Trophoblast cell (in vitro differentiated cells and primary cell): ENCODE results near the gene ELOVL2.
"Not testable (repeated sequence)": the region's sequence is repeated elsewhere in the genome, so short reads cannot be mapped to it uniquely, and the experiment has no call there.

Experiments used
- DNase-seq, 2 donors: peaks; one replicate each; pipeline ENCODE4 v3.0.0-alpha.2; 2016
- H2AFZ ChIP-seq: 2 replicates; pipeline ENCODE4 v1.6.1; 2013; ENCODE audit warnings: low read length, moderate library complexity, mild to moderate bottlenecking; ENCODE audit not compliant: insufficient read depth, poor library complexity
- H2AK5ac ChIP-seq: 2 replicates; pipeline ENCODE4 v1.6.1; 2013; ENCODE audit warnings: mild to moderate bottlenecking, low read length
- H2BK120ac ChIP-seq: 2 replicates; pipeline ENCODE4 v1.6.1; 2013; ENCODE audit warnings: low read length, mild to moderate bottlenecking, moderate library complexity; ENCODE audit not compliant: insufficient read depth, poor library complexity
- H2BK12ac ChIP-seq: 2 replicates; pipeline ENCODE4 v1.6.1; 2013; ENCODE audit warnings: mild to moderate bottlenecking, low read length, moderate library complexity
- H2BK5ac ChIP-seq: 2 replicates; pipeline ENCODE4 v1.6.1; 2013; ENCODE audit warnings: low read length, low read depth, moderate library complexity, mild to moderate bottlenecking; ENCODE audit not compliant: poor library complexity
- H3K14ac ChIP-seq: 2 replicates; pipeline ENCODE4 v1.6.1; 2013; ENCODE audit warnings: mild to moderate bottlenecking, low read length
- H3K18ac ChIP-seq: 2 replicates; pipeline ENCODE4 v1.6.1; 2013; ENCODE audit warnings: mild to moderate bottlenecking, low read length
- H3K23ac ChIP-seq: 2 replicates; pipeline ENCODE4 v1.6.1; 2013; ENCODE audit warnings: low read length
- H3K27ac ChIP-seq: 2 replicates; pipeline ENCODE4 v1.5.1; 2013; ENCODE audit warnings: low read depth, mild to moderate bottlenecking, inconsistent platforms, low read length, moderate library complexity
- H3K27me3 ChIP-seq: 2 replicates; pipeline ENCODE4 v1.6.1; 2013; ENCODE audit warnings: inconsistent platforms, mild to moderate bottlenecking, low read length, moderate library complexity; ENCODE audit not compliant: insufficient read depth
- H3K36me3 ChIP-seq, 2 experiments: 1 replicate in 1 of 2; 2 replicates in 1 of 2; pipeline ENCODE4 v1.6.1; 2013; ENCODE audit warnings: low read length in 2 of 2, mild to moderate bottlenecking in 2 of 2, moderate library complexity in 1 of 2; ENCODE audit not compliant: insufficient read depth in 2 of 2, control insufficient read depth in 1 of 2
- H3K4ac ChIP-seq: 2 replicates; pipeline ENCODE4 v1.6.1; 2013; ENCODE audit warnings: low read depth, mild to moderate bottlenecking, low read length, moderate library complexity
- H3K4me1 ChIP-seq, 2 experiments: 1 replicate in 1 of 2; 2 replicates in 1 of 2; pipeline ENCODE4 v1.6.1; 2013; ENCODE audit warnings: low read length in 2 of 2, mild to moderate bottlenecking in 2 of 2, moderate library complexity in 1 of 2; ENCODE audit not compliant: insufficient read depth in 2 of 2, control insufficient read depth in 1 of 2
- H3K4me2 ChIP-seq: 2 replicates; pipeline ENCODE4 v1.6.1; 2013; ENCODE audit warnings: inconsistent platforms, mild to moderate bottlenecking, low read length, moderate library complexity
- H3K4me3 ChIP-seq: 2 replicates; pipeline ENCODE4 v1.5.1; 2013; ENCODE audit warnings: mild to moderate bottlenecking, low read depth, low read length, inconsistent platforms
- H3K79me1 ChIP-seq: one replicate; pipeline ENCODE4 v1.6.1; 2013; ENCODE audit warnings: low read length
- H3K79me2 ChIP-seq: 2 replicates; pipeline ENCODE4 v1.6.1; 2013; ENCODE audit warnings: low read length, mild to moderate bottlenecking; ENCODE audit not compliant: control insufficient read depth, insufficient read depth, poor library complexity
- H3K9ac ChIP-seq: 2 replicates; pipeline ENCODE4 v1.6.1; 2013; ENCODE audit warnings: mild to moderate bottlenecking, low read length
- H3K9me3 ChIP-seq: 2 replicates; pipeline ENCODE4 v1.6.1; 2013; ENCODE audit warnings: low read depth, mild to moderate bottlenecking, control low read depth, inconsistent platforms, low read length; ENCODE audit not compliant: insufficient read depth
- H4K12ac ChIP-seq: 2 replicates; pipeline ENCODE4 v1.6.1; 2013; ENCODE audit warnings: low read depth, mild to moderate bottlenecking, low read length, moderate library complexity
- H4K8ac ChIP-seq: 2 replicates; pipeline ENCODE4 v1.6.1; 2013; ENCODE audit warnings: low read depth, mild to moderate bottlenecking, low read length, moderate library complexity
- H4K91ac ChIP-seq: one replicate; pipeline ENCODE4 v1.6.1; 2013; ENCODE audit warnings: low read depth, mild to moderate bottlenecking, low read length, moderate library complexity
- WGBS: extraction: QIAGEN DNeasy Blood & Tissue Kit; methylation state at CpG from one replicate; pipeline ENCODE4 v1.1.7; 2013; ENCODE audit warnings: missing lambda C conversion rate; ENCODE audit not compliant: insufficient read length, insufficient coverage; ENCODE audit errors: extremely low coverage; 5-methylcytosine and 5-hydroxymethylcytosine counted together

Gene ELOVL2

DNA sequence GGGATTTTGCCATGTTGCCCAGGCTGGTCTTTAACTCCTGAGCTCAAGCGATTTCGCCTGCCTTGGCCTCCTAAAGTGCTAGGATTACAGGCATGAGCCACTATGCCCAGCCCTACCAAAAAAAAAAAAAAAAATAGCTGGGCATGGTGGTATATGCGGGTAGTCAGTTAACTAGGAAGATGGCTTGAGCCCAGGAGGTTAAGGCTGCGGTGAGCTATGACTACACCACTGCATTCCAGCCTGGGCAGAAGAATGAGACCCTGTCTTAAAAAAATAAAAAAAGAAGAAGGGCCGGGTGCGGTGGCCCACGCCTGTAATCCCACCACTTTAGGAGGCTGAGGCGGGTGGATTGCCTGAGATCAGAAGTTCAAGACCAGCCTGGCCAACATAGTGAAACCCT is 50.2 kb downstream of the ELOVL2 start:
- Histone ChIP-seq H4K12ac (no peak overlapping the region), H3K4me1 (no peaks in the 10 kb centered on the region), H3K4me2 (no peak overlapping the region), H4K91ac (no peak overlapping the region), H2BK12ac (no peak overlapping the region), H2AFZ (no peak overlapping the region), H3K9ac (no peak overlapping the region), H3K36me3 (no peaks in the 10 kb centered on the region), H3K79me1 (no peaks in the 10 kb centered on the region), H3K4me3 (no peak overlapping the region), H3K9me3 (no peaks in the 10 kb centered on the region), H2BK5ac (no peak overlapping the region), H4K8ac (no peak overlapping the region), H3K14ac (no peak overlapping the region), H2BK120ac (no peak overlapping the region), H3K4ac (no peak overlapping the region), H3K27me3 (no peaks in the 10 kb centered on the region), H3K18ac (no peak overlapping the region), H3K23ac (no peak overlapping the region), H3K27ac (no peak overlapping the region), H3K79me2 (no peaks in the 10 kb centered on the region), H2AK5ac (no peak overlapping the region)
- DNase-seq: peak in 1 of 2 donors; percentile 47
- WGBS: no CpG with 5 or more reads among the region's 8 CpGs

DNA sequence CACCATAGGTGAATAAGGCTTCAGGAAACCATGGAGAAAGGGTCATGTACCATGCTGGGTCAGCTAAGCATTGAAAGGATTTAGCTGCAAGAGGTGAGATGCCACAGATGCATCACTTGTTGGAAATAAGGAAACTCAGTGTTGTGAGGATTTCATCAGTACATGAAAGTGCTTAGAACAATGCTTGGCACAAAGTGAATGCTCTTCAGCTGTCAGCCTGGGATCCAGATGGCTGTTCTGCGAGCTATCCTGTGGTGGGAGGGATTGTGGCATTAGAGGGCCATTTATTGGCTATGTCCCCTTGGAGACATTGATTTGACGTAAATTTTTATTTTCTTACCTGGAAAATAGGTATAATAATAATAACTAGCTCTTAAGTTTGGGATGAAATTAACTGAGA is 53.0 kb downstream of the ELOVL2 start:
- H3K18ac ChIP-seq: no peak overlapping the region
- H3K9me3 ChIP-seq: no peaks in the 10 kb centered on the region
- no peaks in the 10 kb centered on the region for H3K4me1 ChIP-seq
- no peaks in the 10 kb centered on the region for H3K79me2 ChIP-seq
- no peak overlapping the region for H2BK12ac ChIP-seq
- no peak overlapping the region for H4K12ac ChIP-seq
- H3K23ac ChIP-seq: no peak overlapping the region
- no peak overlapping the region for H2BK5ac ChIP-seq
- no peak overlapping the region for H3K27ac ChIP-seq
- H2BK120ac ChIP-seq: no peak overlapping the region
- H3K27me3 ChIP-seq: no peaks in the 10 kb centered on the region
- no CpG with 5 or more reads among the region's 2 CpGs for WGBS
- DNase-seq: no peak
- no peak overlapping the region for H3K4ac ChIP-seq
- H3K4me3 ChIP-seq: no peak overlapping the region
- no peak overlapping the region for H2AK5ac ChIP-seq
- no peak overlapping the region for H4K91ac ChIP-seq
- H3K9ac ChIP-seq: no peak overlapping the region
- H3K14ac ChIP-seq: no peak overlapping the region
- H4K8ac ChIP-seq: no peak overlapping the region
- H3K79me1 ChIP-seq: no peaks in the 10 kb centered on the region
- H3K4me2 ChIP-seq: no peak overlapping the region
- no peaks in the 10 kb centered on the region for H3K36me3 ChIP-seq
- no peak overlapping the region for H2AFZ ChIP-seq

DNA sequence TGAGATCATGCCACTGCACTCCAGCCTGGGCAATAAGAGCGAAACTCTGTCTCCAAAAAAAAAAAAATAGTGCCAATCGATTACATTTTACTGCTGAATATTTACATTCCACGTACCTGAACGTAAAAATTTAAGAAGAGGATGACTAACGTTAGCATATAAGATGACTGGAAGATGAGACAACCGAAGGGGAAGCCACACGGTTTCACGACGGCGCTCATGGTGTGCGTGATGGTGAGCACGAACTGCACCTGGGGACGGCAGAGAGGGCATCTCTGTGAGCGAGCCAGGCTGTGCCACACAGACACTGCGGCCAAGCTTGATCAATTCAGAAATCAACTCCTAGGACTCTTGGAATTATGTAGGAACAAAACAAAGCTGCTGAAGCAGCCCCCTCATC is 54.5 kb downstream of the ELOVL2 start:
- H3K23ac ChIP-seq: no peak overlapping the region
- H3K4me3 ChIP-seq: no peak overlapping the region
- H2AK5ac ChIP-seq: no peak overlapping the region
- H4K8ac ChIP-seq: no peak overlapping the region
- no peak overlapping the region for H3K9ac ChIP-seq
- H4K12ac ChIP-seq: no peak overlapping the region
- no peak for DNase-seq
- no peaks in the 10 kb centered on the region for H3K4me1 ChIP-seq
- H4K91ac ChIP-seq: no peak overlapping the region
- H2BK120ac ChIP-seq: no peak overlapping the region
- no peaks in the 10 kb centered on the region for H3K79me1 ChIP-seq
- no peak overlapping the region for H3K18ac ChIP-seq
- no peaks in the 10 kb centered on the region for H3K36me3 ChIP-seq
- no peak overlapping the region for H2AFZ ChIP-seq
- no peak overlapping the region for H3K27ac ChIP-seq
- no peaks in the 10 kb centered on the region for H3K79me2 ChIP-seq
- no peak overlapping the region for H3K4ac ChIP-seq
- no CpG with 5 or more reads among the region's 15 CpGs for WGBS
- no peak overlapping the region for H2BK5ac ChIP-seq
- H3K4me2 ChIP-seq: no peak overlapping the region
- H3K27me3 ChIP-seq: no peaks in the 10 kb centered on the region
- H3K9me3 ChIP-seq: no peaks in the 10 kb centered on the region
- H3K14ac ChIP-seq: no peak overlapping the region
- no peak overlapping the region for H2BK12ac ChIP-seq

DNA sequence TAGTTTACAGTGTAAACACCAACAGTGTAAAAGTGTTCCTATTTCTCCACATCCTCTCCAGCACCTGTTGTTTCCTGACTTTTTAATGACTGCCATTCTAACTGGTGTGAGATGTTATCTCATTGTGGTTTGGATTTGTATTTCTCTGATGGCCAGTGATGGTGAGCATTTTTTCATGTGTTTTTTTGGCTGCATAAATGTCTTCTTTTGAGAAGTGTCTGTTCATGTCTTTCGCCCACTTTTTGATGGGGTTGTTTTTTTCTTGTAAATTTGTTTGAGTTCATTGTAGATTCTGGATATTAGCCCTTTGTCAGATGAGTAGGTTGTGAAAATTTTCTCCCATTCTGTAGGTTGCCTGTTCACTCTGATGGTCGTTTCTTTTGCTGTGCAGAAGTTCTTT is 59.1 kb downstream of the ELOVL2 start:
- not testable (repeated sequence) for H3K4me1 ChIP-seq, H4K91ac ChIP-seq, H3K4ac ChIP-seq, H3K14ac ChIP-seq, H4K8ac ChIP-seq, H3K4me3 ChIP-seq, DNase-seq, H3K9ac ChIP-seq, H3K27me3 ChIP-seq, H2AFZ ChIP-seq, H2BK12ac ChIP-seq, H3K36me3 ChIP-seq, H3K79me2 ChIP-seq, H3K79me1 ChIP-seq, H4K12ac ChIP-seq, H2BK5ac ChIP-seq, H3K23ac ChIP-seq, H3K4me2 ChIP-seq, H3K27ac ChIP-seq, H2BK120ac ChIP-seq, H3K9me3 ChIP-seq, H2AK5ac ChIP-seq, H3K18ac ChIP-seq
- no CpG with 5 or more reads among the region's 2 CpGs for WGBS
